Mammary epithelial cell (primary cell): Measurements from ENCODE around the gene CCDC187.

ENCODE experiments used
- CTCF ChIP-seq, 2 donors: IDR thresholded peaks in 1 of 2; conservative IDR thresholded peaks in 1 of 2; 2 replicates each; pipeline ENCODE4 v1.5.1; 2011 to 2012; ENCODE audit warnings: inconsistent platforms in 2 of 2, low read length in 2 of 2, mild to moderate bottlenecking in 2 of 2, control low read depth in 1 of 2, low read depth in 1 of 2; ENCODE audit not compliant: insufficient read depth in 1 of 2; ENCODE audit errors: extremely low read depth in 1 of 2
- EZH2 ChIP-seq: IDR thresholded peaks from 2 replicates; pipeline ENCODE4 v1.6.1; 2012; ENCODE audit warnings: low read length, inconsistent platforms, borderline replicate concordance

- TF ChIP-seq CTCF (conservative IDR thresholded peaks at IDR 0.05 in 1 of 2, IDR thresholded peaks at IDR 0.05 in 1 of 2; ENCODE audit: extremely low read depth in 1 of 2, insufficient read depth in 1 of 2, low read depth in 1 of 2, low read length in 2 of 2) (no peak), EZH2 (no peak)
Measured at GRCh38 chr9:136252281-136252680, 51.6 kb downstream of the CCDC187 start.
